D341Med (cell line): Measurements from ENCODE around the gene DUOXA1.
A peak's percentile ranks its signal among the peaks of the same experiment; 100 is the strongest.

Experiments used
- DNase-seq: peaks from one replicate; pipeline ENCODE4 v3.0.0; 2012; ENCODE audit warnings: low spot score

Gene DUOXA1

GRCh38 chr15:45131510-45131909 lies 1.8 kb upstream of the DUOXA1 start:
- DNase-seq: no peak

GRCh38 chr15:45130291-45131000 lies 767 bp upstream of the DUOXA1 start:
- no peak for DNase-seq

GRCh38 chr15:45128971-45129639 lies 574 bp downstream of the DUOXA1 start:
- DNase-seq: no peak

GRCh38 chr15:45126535-45127158 lies 3.0 kb downstream of the DUOXA1 start:
- peak; percentile 59 for DNase-seq

- DNase-seq: no peak
Observed at GRCh38 chr15:45123397-45123796, 6.3 kb downstream of the DUOXA1 start.

- no peak for DNase-seq
Observed at GRCh38 chr15:45122719-45123118, 7.0 kb downstream of the DUOXA1 start.

GRCh38 chr15:45121706-45122417 lies 7.8 kb downstream of the DUOXA1 start:
- no peak for DNase-seq

- no peak for DNase-seq
Observed at GRCh38 chr15:45121020-45121419, 8.7 kb downstream of the DUOXA1 start.

- DNase-seq: no peak
Observed at GRCh38 chr15:45120081-45120972, 9.4 kb downstream of the DUOXA1 start.

- DNase-seq: no peak
Observed at GRCh38 chr15:45118996-45119395, 10.7 kb downstream of the DUOXA1 start.

- peak; percentile 93 for DNase-seq
Observed at GRCh38 chr15:45118131-45118588, 11.5 kb downstream of the DUOXA1 start.

GRCh38 chr15:45117308-45118130 lies 12.2 kb downstream of the DUOXA1 start:
- DNase-seq: no peak

- DNase-seq: no peak
Observed at GRCh38 chr15:45116482-45117307, 13.0 kb downstream of the DUOXA1 start.

- no peak for DNase-seq
Observed at GRCh38 chr15:45116006-45116481, 13.6 kb downstream of the DUOXA1 start.

GRCh38 chr15:45115312-45115820 lies 14.3 kb downstream of the DUOXA1 start:
- DNase-seq: no peak

- DNase-seq: no peak
Observed at GRCh38 chr15:45114751-45115085, 15.0 kb downstream of the DUOXA1 start.

- no peak for DNase-seq
Observed at GRCh38 chr15:45114076-45114750, 15.5 kb downstream of the DUOXA1 start, which contains the start of the genes DUOX2 and DUOXA2. Gene DUOX2, minus strand, starts transcription at chr15:45114172. Its CDS starts 761 bp downstream, at chr15:45113411. Gene DUOXA2, plus strand, starts transcription at chr15:45114326. Its CDS starts 280 bp downstream, at chr15:45114606.

GRCh38 chr15:45113380-45113990 lies 16.2 kb downstream of the DUOXA1 start:
- no peak for DNase-seq
